Measurements from ENCODE around the gene NTN5. TPM values are rescaled to one million over a fixed set of nuclear protein-coding genes. Genes with fewer than 3 reads are reported as not detected.
A peak's percentile ranks its signal among the peaks of the same experiment; 100 is the strongest.
"Not testable (repeated sequence)": the region's sequence is repeated elsewhere in the genome, so short reads cannot be mapped to it uniquely, and the experiment has no call there.

NTN5 gene
- total RNA-seq, 1 donor from 2014 or later = 0.11 TPM

GRCh38 chr19:48703316-48703715, 30.5 kb upstream of the NTN5 start:
- Histone ChIP-seq H3K36me3 (peaks cover 21% of the 10 kb centered on the region), H3K4me1 (no peaks in the 10 kb centered on the region), H3K27ac (replicated peaks) (no peak overlapping the region), H3K9me3 (replicated peaks) (no peaks in the 10 kb centered on the region), H3K27me3 (ENCODE audit: low read depth) (no peaks in the 10 kb centered on the region), H3K4me3 (no peak overlapping the region)
- no peak for TF ChIP-seq CTCF (IDR thresholded peaks at IDR 0.05; ENCODE audit: borderline replicate concordance)
- intact Hi-C loops (cut with micrococcal nuclease) = no loop called here
- no peak for DNase-seq

- Histone ChIP-seq H3K4me1 (no peaks in the 10 kb centered on the region), H3K4me3 (no peak overlapping the region), H3K27me3 (ENCODE audit: low read depth) (peaks cover under 1% of the 10 kb centered on the region), H3K27ac (replicated peaks) (no peak overlapping the region), H3K36me3 (peaks cover 21% of the 10 kb centered on the region), H3K9me3 (replicated peaks) (no peaks in the 10 kb centered on the region)
- DNase-seq = no peak
- intact Hi-C loops (cut with micrococcal nuclease) = no loop called here
- TF ChIP-seq CTCF (IDR thresholded peaks at IDR 0.05; ENCODE audit: borderline replicate concordance) = no peak
Observed at GRCh38 chr19:48702701-48703100, 29.9 kb upstream of the NTN5 start.

GRCh38 chr19:48698046-48698445, 25.2 kb upstream of the NTN5 start:
- Histone ChIP-seq H3K36me3 (peaks cover 8% of the 10 kb centered on the region), H3K27ac (replicated peaks) (no peak overlapping the region), H3K9me3 (replicated peaks) (no peaks in the 10 kb centered on the region), H3K27me3 (ENCODE audit: low read depth) (peaks cover 26% of the 10 kb centered on the region), H3K4me3 (no peak overlapping the region), H3K4me1 (peaks cover 15% of the 10 kb centered on the region)
- no peak for TF ChIP-seq CTCF (IDR thresholded peaks at IDR 0.05; ENCODE audit: borderline replicate concordance)
- intact Hi-C loops (cut with micrococcal nuclease) = no loop called here
- no peak for DNase-seq

GRCh38 chr19:48696353-48697010, 23.7 kb upstream of the NTN5 start:
- H3K27ac ChIP-seq (replicated peaks) = peak overlapping the region; percentile 18
- DNase-seq = no peak
- intact Hi-C loops (cut with micrococcal nuclease) = no loop called here
- peak overlapping the region; percentile 52 for H3K4me3 ChIP-seq
- no peak for TF ChIP-seq CTCF (IDR thresholded peaks at IDR 0.05; ENCODE audit: borderline replicate concordance)
- peaks cover 26% of the 10 kb centered on the region for H3K27me3 ChIP-seq (ENCODE audit: low read depth)
- no peaks in the 10 kb centered on the region for H3K9me3 ChIP-seq (replicated peaks)
- peaks cover 6% of the 10 kb centered on the region for H3K36me3 ChIP-seq
- H3K4me1 ChIP-seq = peaks cover 15% of the 10 kb centered on the region

- H3K4me3 ChIP-seq = peak within 1 kb of the TSS; percentile 52
- no peaks in the 10 kb centered on the region for H3K9me3 ChIP-seq (replicated peaks)
Observed at GRCh38 chr19:48695743-48696352, 23.0 kb upstream of the NTN5 start, which contains the start of gene FUT2. Gene FUT2 (plus strand): TSS chr19:48695971. CDS start chr19:48702957, 6,986 bp downstream.

GRCh38 chr19:48693629-48694028, 20.8 kb upstream of the NTN5 start:
- H3K27me3 ChIP-seq (ENCODE audit: low read depth) = peaks cover 26% of the 10 kb centered on the region
- H3K9me3 ChIP-seq (replicated peaks); intact Hi-C loops (cut with micrococcal nuclease); DNase-seq; H3K4me3 ChIP-seq; H3K36me3 ChIP-seq; H3K27ac ChIP-seq (replicated peaks): not testable (repeated sequence)
- H3K4me1 ChIP-seq = peaks cover 15% of the 10 kb centered on the region

More at GRCh38 chr19:48695743-48696352, 23.0 kb upstream of the NTN5 start, which contains the start of gene FUT2:
- Histone ChIP-seq H3K36me3 (no peaks in the 10 kb centered on the region), H3K27me3 (ENCODE audit: low read depth) (peaks cover 26% of the 10 kb centered on the region), H3K4me1 (peaks cover 15% of the 10 kb centered on the region), H3K27ac (replicated peaks) (peak within 1 kb of the TSS; percentile 18)
- intact Hi-C loops (cut with micrococcal nuclease) = no loop called here
- no peak for TF ChIP-seq CTCF (IDR thresholded peaks at IDR 0.05; ENCODE audit: borderline replicate concordance)
- no peak for DNase-seq

Measured in left ventricle myocardium inferior (tissue), 1 donor.